ENCODE data around the gene BOD1L1. TPM values are rescaled to one million over a fixed set of nuclear protein-coding genes. Genes with fewer than 3 reads are reported as not detected.

Gene BOD1L1
- total RNA-seq, 1 experiment from 2014 or later, result 18.1 TPM

GRCh38 chr4:13612569-13612968 lies 15.0 kb downstream of the BOD1L1 start:
- CTCF ChIA-PET, result no interaction called here
- no peak for DNase-seq (ENCODE audit: low read depth, low spot score)
- TF ChIP-seq POLR2AphosphoS5 (IDR thresholded peaks at IDR 0.05; ENCODE audit: low read depth, low read length), result no peak
- TF ChIP-seq TCF7L2 (IDR thresholded peaks at IDR 0.05; ENCODE audit: low read depth, low read length), result no peak
- no peak for TF ChIP-seq SIN3A (IDR thresholded peaks at IDR 0.05; ENCODE audit: borderline replicate concordance, insufficient read depth, low read depth, low read length)
- no peak for TF ChIP-seq REST (IDR thresholded peaks at IDR 0.05; ENCODE audit: insufficient read depth in 1 of 2, low read depth in 2 of 2, low read length in 1 of 2)
- BruUV-seq (replicated peaks), result no TSS peak
- no peaks in the 10 kb centered on the region for H3K4me1 ChIP-seq (ENCODE audit: control insufficient read depth, insufficient read depth, low read length)
- in situ Hi-C loops (cut with HindIII; ENCODE audit: low pct_unique_long_range_greater_than_20kb, low sequenced_read_pairs), result no loop called here
- H3K36me3 ChIP-seq (ENCODE audit: control insufficient read depth, insufficient read depth, low read length), result peaks cover 21% of the 10 kb centered on the region
- H3K4me3 ChIP-seq (ENCODE audit: low read depth in 2 of 2, low read length in 2 of 2), result no peak overlapping the region
- H3K27ac ChIP-seq (ENCODE audit: low read length), result no peak overlapping the region
- intact Hi-C loops (cut with micrococcal nuclease; ENCODE audit: unreplicated experiment), result no loop called here
- no peak for ATAC-seq
- POLR2A ChIA-PET, result no interaction called here
- H3K27me3 ChIP-seq (ENCODE audit: control insufficient read depth, insufficient read depth, low read length), result no peaks in the 10 kb centered on the region
- no peaks in the 10 kb centered on the region for H3K9me3 ChIP-seq (ENCODE audit: control insufficient read depth, insufficient read depth, low read depth, low read length)

- DNase-seq (ENCODE audit: low read depth, low spot score), result no peak
- TF ChIP-seq POLR2AphosphoS5 (IDR thresholded peaks at IDR 0.05; ENCODE audit: low read depth, low read length), result no peak
- TF ChIP-seq CTCF (IDR thresholded peaks at IDR 0.05), result no peak
- no peak for TF ChIP-seq REST (IDR thresholded peaks at IDR 0.05; ENCODE audit: insufficient read depth in 1 of 2, low read depth in 2 of 2, low read length in 1 of 2)
- no peak for TF ChIP-seq TCF7L2 (IDR thresholded peaks at IDR 0.05; ENCODE audit: low read depth, low read length)
- TF ChIP-seq SIN3A (IDR thresholded peaks at IDR 0.05; ENCODE audit: borderline replicate concordance, insufficient read depth, low read depth, low read length), result no peak
- ATAC-seq, result no peak
- H3K36me3 ChIP-seq (ENCODE audit: control insufficient read depth, insufficient read depth, low read length), result peaks cover 29% of the 10 kb centered on the region
- POLR2A ChIA-PET, result interaction anchor here (1.2 kb wide), 1 partner anchor 37 kb away, joined by 5 read pairs; no protein-coding TSS in a partner anchor
- no TSS peak for BruUV-seq (replicated peaks)
- H3K9me3 ChIP-seq (ENCODE audit: control insufficient read depth, insufficient read depth, low read depth, low read length), result no peaks in the 10 kb centered on the region
- no peak overlapping the region for H3K4me3 ChIP-seq (ENCODE audit: low read depth in 2 of 2, low read length in 2 of 2)
- no peaks in the 10 kb centered on the region for H3K4me1 ChIP-seq (ENCODE audit: control insufficient read depth, insufficient read depth, low read length)
- intact Hi-C loops (cut with micrococcal nuclease; ENCODE audit: unreplicated experiment) (no loop called here), in situ Hi-C loops (cut with HindIII; ENCODE audit: low pct_unique_long_range_greater_than_20kb, low sequenced_read_pairs) (no loop called here)
- H3K27ac ChIP-seq (ENCODE audit: low read length), result no peak overlapping the region
- CTCF ChIA-PET, result no interaction called here
- H3K27me3 ChIP-seq (ENCODE audit: control insufficient read depth, insufficient read depth, low read length), result no peaks in the 10 kb centered on the region
These were observed 16.2 kb downstream of the BOD1L1 start for GRCh38 chr4:13611283-13611842.
